HepG2 (cell line): Measurements from ENCODE around the gene BPIFB6. TPM values are rescaled to one million over a fixed set of nuclear protein-coding genes. Genes with fewer than 3 reads are reported as not detected.
A peak's percentile ranks its signal among the peaks of the same experiment; 100 is the strongest.

Experiments
- BRCA1 ChIP-seq: sonication (generic); formaldehyde crosslinking; IDR thresholded peaks from 2 replicates; pipeline ENCODE4 v1.4.0; 2020; ENCODE audit warnings: missing genetic modification reagents
- CBFB ChIP-seq: sonication (generic); formaldehyde crosslinking; IDR thresholded peaks from 2 replicates; pipeline ENCODE4 v1.4.0; 2020; ENCODE audit warnings: missing genetic modification reagents
- EED ChIP-seq: sonication (generic); formaldehyde crosslinking; IDR thresholded peaks from 2 replicates; pipeline ENCODE4 v1.5.0; 2020; ENCODE audit warnings: mild to moderate bottlenecking, missing genetic modification reagents
- FOSL2 ChIP-seq: sonication (generic); formaldehyde crosslinking; IDR thresholded peaks from 2 replicates; pipeline ENCODE4 v1.4.0; 2020; ENCODE audit warnings: missing genetic modification reagents
- GABPA ChIP-seq, 2 experiments: IDR thresholded peaks; 2 replicates each; pipeline ENCODE4 v1.6.1; 2011 to 2016; ENCODE audit warnings: low read depth in 2 of 2, low read length in 1 of 2, missing biosample characterization in 1 of 2, missing genetic modification characterization in 1 of 2
- GATAD2A ChIP-seq: IDR thresholded peaks from 2 replicates; pipeline ENCODE4 v1.6.1; 2016
- HNF1A ChIP-seq, 2 experiments: sonication (generic) in 1 of 2; formaldehyde crosslinking in 1 of 2; IDR thresholded peaks; 2 replicates each; pipeline versions ENCODE4 v1.4.0 to v1.6.1; 2016 to 2020; ENCODE audit warnings: borderline replicate concordance in 1 of 2, low read depth in 1 of 2, mild to moderate bottlenecking in 1 of 2, missing genetic modification reagents in 1 of 2
- KDM6A ChIP-seq: IDR thresholded peaks from 2 replicates; pipeline ENCODE4 v1.6.1; 2016; ENCODE audit warnings: low read depth
- PCBP1 ChIP-seq: fragments of 200-400 bp; formaldehyde crosslinking; IDR thresholded peaks from 2 replicates; pipeline ENCODE4 v1.6.1; 2017; ENCODE audit warnings: mild to moderate bottlenecking, low read depth, low read length, borderline replicate concordance
- POLR2A ChIP-seq, 2 experiments: IDR thresholded peaks; 2 replicates each; pipeline ENCODE4 v1.6.1; 2011; ENCODE audit warnings: low read depth in 2 of 2, low read length in 2 of 2, mild to moderate bottlenecking in 1 of 2, moderate library complexity in 1 of 2; ENCODE audit not compliant: insufficient read depth in 1 of 2
- POLR2AphosphoS2 ChIP-seq: IDR thresholded peaks from 2 replicates; pipeline ENCODE4 v1.6.1; 2011; ENCODE audit warnings: low read depth, low read length, improper control_type of control experiment
- RBM39 ChIP-seq: fragments of 200-400 bp; formaldehyde crosslinking; IDR thresholded peaks from one replicate; pipeline ENCODE4 v1.6.1; 2018; ENCODE audit warnings: antibody characterized with exemption, mild to moderate bottlenecking, low read depth, low read length; ENCODE audit not compliant: poor library complexity, severe bottlenecking
- SNAI1 ChIP-seq: sonication (generic); formaldehyde crosslinking; IDR thresholded peaks from 2 replicates; pipeline ENCODE4 v1.5.0; 2020; ENCODE audit warnings: mild to moderate bottlenecking, missing genetic modification reagents, borderline replicate concordance
- SP1 ChIP-seq, 2 experiments: fragments of 450-650 bp in 1 of 2; sonication (generic) in 1 of 2; formaldehyde crosslinking in 1 of 2; IDR thresholded peaks; 2 replicates each; pipeline versions ENCODE4 v1.4.0 to v1.6.1; 2016 to 2020; ENCODE audit warnings: missing genetic modification reagents in 1 of 2
- ZBTB37 ChIP-seq: sonication (generic); formaldehyde crosslinking; IDR thresholded peaks from 2 replicates; pipeline ENCODE4 v1.4.0; 2020; ENCODE audit warnings: mild to moderate bottlenecking, missing genetic modification reagents
- ZNF121 ChIP-seq: sonication (generic); formaldehyde crosslinking; IDR thresholded peaks from 2 replicates; pipeline ENCODE4 v1.5.0; 2020; ENCODE audit warnings: mild to moderate bottlenecking, missing genetic modification reagents
- ZNF709 ChIP-seq: sonication (generic); formaldehyde crosslinking; IDR thresholded peaks from 2 replicates; pipeline ENCODE4 v1.5.0; 2020; ENCODE audit warnings: mild to moderate bottlenecking, missing genetic modification reagents
- ZNF713 ChIP-seq: sonication (generic); formaldehyde crosslinking; IDR thresholded peaks from 2 replicates; pipeline ENCODE4 v1.4.0; 2020; ENCODE audit warnings: mild to moderate bottlenecking, missing genetic modification reagents
- ZSCAN20 ChIP-seq: sonication (generic); formaldehyde crosslinking; IDR thresholded peaks from 2 replicates; pipeline ENCODE4 v1.4.0; 2020; ENCODE audit warnings: missing genetic modification reagents, mild to moderate bottlenecking, borderline replicate concordance
- polyA plus RNA-seq, 8 experiments: library from polyadenylated mRNA; depleted of rRNA in 3 of 8; stranded (reverse) in 7 of 8; unstranded in 1 of 8; fragments of >200 nt; fragmentation: Illumina TruSeq in 4 of 8; extraction: Trizol in 4 of 8; gene quantifications; 2 replicates each; pipeline versions ENCODE4 v1.2.1 to v1.2.3, GENCODE V29; 2011 to 2016; ENCODE audit warnings: low read depth in 4 of 8, missing spikeins in 1 of 8, mixed read lengths in 1 of 8; ENCODE audit not compliant: insufficient read depth in 1 of 8
- total RNA-seq, 5 experiments: library from RNA; depleted of rRNA; stranded (reverse); fragments of >200 nt; fragmentation: Illumina TruSeq; extraction: Trizol; gene quantifications; 2 replicates each; pipeline ENCODE4 v1.2.3, GENCODE V29; 2016; ENCODE audit warnings: low read depth in 1 of 5
- TF ChIP-seq, protein P1 (sequence below): sonication (generic); formaldehyde crosslinking; IDR thresholded peaks from 2 replicates; pipeline ENCODE4 v1.5.1; 2020; ENCODE audit warnings: mild to moderate bottlenecking, missing genetic modification reagents

The BPIFB6 gene
- total and polyA plus RNA-seq, 2 of the 13 experiments (the other 11 are each of a cell fraction or from before 2014, with no cell fraction given): 0.13 to 1.7 TPM

GRCh38 chr20:33007376-33008335 lies 23.8 kb upstream of the BPIFB6 start, which contains the start of gene BPIFB2 (continued):
- TF ChIP-seq HNF1A (IDR thresholded peaks at IDR 0.05; ENCODE audit: low read depth) (peak; percentile 30; the same call in 1 of the 2 replicates), HNF1A (CRISPR knock-in tag; IDR thresholded peaks at IDR 0.05; ENCODE audit: borderline replicate concordance) (peak; percentile 76), BRCA1 (no peak), ZNF713 (CRISPR knock-in tag) (peak; percentile 85; the same call in 1 of the 2 replicates), ZNF121 (CRISPR knock-in tag) (peak; percentile 69; the same call in 1 of the 2 replicates), POLR2AphosphoS2 (no peak), GATAD2A (CRISPR knock-in tag) (peak; percentile 93), ZBTB37 (CRISPR knock-in tag) (peak; percentile 100), PCBP1 (peak; percentile 78; the same call in 1 of the 2 replicates), GABPA (IDR thresholded peaks at IDR 0.05; ENCODE audit: low read depth, low read length) (no peak), GABPA (CRISPR knock-in tag; IDR thresholded peaks at IDR 0.05; ENCODE audit: low read depth) (no peak), FOSL2 (CRISPR knock-in tag) (peak; percentile 81), SP1 (IDR thresholded peaks at IDR 0.05) (no peak), SP1 (CRISPR knock-in tag; IDR thresholded peaks at IDR 0.05) (peak; percentile 34), RBM39 (no peak), POLR2A (IDR thresholded peaks at IDR 0.05; ENCODE audit: insufficient read depth in 1 of 2, low read depth in 2 of 2, low read length in 2 of 2) (peak; percentile 98 to 100), EED (CRISPR knock-in tag) (no peak; the same call in 1 of the 2 replicates), ZSCAN20 (CRISPR knock-in tag) (no peak; the same call in 1 of the 2 replicates), KDM6A (peak; percentile 71), ZNF709 (CRISPR knock-in tag) (peak; percentile 31; the same call in 1 of the 2 replicates), CBFB (peak; percentile 98), SNAI1 (CRISPR knock-in tag) (peak; percentile 12)
- TF ChIP-seq, protein P1, sequence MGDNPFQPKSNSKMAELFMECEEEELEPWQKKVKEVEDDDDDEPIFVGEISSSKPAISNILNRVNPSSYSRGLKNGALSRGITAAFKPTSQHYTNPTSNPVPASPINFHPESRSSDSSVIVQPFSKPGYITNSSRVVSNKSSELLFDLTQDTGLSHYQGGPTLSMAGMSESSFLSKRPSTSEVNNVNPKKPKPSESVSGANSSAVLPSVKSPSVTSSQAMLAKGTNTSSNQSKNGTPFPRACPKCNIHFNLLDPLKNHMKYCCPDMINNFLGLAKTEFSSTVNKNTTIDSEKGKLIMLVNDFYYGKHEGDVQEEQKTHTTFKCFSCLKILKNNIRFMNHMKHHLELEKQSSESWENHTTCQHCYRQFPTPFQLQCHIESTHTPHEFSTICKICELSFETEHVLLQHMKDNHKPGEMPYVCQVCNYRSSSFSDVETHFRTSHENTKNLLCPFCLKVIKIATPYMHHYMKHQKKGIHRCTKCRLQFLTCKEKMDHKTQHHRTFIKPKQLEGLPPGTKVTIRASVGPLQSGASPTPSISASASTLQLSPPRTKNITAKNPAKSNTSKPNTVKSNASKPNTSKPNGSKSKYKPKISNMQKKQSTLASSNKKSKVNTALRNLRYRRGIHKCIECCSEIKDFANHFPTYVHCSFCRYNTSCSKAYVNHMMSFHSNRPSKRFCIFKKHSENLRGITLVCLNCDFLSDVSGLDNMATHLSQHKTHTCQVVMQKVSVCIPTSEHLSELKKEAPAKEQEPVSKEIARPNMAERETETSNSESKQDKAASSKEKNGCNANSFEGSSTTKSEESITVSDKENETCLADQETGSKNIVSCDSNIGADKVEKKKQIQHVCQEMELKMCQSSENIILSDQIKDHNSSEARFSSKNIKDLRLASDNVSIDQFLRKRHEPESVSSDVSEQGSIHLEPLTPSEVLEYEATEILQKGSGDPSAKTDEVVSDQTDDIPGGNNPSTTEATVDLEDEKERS (CRISPR knock-in tag): peak; percentile 82; the same call in 1 of the 2 replicates
